GM12801 (cell line): ENCODE results near the gene FBXO47.
A peak's percentile ranks its signal among the peaks of the same experiment; 100 is the strongest.

Experiments used
- TF ChIP-seq, protein P1 (sequence below): IDR thresholded peaks from one replicate; pipeline ENCODE4 v1.5.1; 2011; ENCODE audit warnings: control low read depth; ENCODE audit not compliant: insufficient read length; ENCODE audit errors: extremely low read depth

FBXO47 gene

DNA sequence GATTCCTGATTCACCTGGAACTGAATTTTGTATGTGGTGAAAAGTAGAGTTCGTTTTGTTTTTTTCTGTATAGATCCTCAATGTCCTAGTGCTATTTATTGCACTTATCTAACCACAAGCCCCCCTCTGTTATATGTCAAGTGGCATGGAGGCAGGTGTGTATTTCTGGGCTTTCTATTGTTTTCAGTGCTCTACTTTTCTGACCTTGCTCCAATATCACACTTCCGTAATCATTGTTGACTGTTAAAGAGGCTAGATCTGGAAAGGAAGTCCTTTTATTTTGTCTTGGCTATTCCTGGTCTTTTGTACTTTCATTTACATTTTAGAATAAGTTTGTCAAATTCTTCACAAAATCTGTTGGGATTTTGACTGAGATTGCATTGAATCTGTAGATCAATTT is 26.8 kb upstream of the FBXO47 start:
- TF ChIP-seq, protein P1, sequence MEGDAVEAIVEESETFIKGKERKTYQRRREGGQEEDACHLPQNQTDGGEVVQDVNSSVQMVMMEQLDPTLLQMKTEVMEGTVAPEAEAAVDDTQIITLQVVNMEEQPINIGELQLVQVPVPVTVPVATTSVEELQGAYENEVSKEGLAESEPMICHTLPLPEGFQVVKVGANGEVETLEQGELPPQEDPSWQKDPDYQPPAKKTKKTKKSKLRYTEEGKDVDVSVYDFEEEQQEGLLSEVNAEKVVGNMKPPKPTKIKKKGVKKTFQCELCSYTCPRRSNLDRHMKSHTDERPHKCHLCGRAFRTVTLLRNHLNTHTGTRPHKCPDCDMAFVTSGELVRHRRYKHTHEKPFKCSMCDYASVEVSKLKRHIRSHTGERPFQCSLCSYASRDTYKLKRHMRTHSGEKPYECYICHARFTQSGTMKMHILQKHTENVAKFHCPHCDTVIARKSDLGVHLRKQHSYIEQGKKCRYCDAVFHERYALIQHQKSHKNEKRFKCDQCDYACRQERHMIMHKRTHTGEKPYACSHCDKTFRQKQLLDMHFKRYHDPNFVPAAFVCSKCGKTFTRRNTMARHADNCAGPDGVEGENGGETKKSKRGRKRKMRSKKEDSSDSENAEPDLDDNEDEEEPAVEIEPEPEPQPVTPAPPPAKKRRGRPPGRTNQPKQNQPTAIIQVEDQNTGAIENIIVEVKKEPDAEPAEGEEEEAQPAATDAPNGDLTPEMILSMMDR = no peak

DNA sequence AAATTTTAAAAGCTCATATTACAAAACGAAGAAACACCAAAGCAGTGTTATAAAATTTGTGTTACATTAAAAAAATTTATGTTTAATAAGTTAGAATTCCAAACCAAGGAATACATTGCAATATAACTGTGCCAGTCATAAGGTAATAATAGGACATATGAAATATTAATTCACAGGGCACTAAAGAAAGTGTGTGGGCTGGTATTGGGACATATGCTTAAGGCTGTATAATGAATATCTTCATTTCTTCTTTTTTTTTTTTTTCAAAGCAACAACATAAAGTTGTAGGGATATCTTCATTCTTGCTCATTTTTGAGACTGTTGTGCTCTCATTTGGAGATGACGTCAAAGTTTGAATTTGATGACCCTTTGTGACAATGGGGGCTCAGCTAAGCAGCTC is 17.5 kb upstream of the FBXO47 start:
- TF ChIP-seq, protein P1 = no peak

DNA sequence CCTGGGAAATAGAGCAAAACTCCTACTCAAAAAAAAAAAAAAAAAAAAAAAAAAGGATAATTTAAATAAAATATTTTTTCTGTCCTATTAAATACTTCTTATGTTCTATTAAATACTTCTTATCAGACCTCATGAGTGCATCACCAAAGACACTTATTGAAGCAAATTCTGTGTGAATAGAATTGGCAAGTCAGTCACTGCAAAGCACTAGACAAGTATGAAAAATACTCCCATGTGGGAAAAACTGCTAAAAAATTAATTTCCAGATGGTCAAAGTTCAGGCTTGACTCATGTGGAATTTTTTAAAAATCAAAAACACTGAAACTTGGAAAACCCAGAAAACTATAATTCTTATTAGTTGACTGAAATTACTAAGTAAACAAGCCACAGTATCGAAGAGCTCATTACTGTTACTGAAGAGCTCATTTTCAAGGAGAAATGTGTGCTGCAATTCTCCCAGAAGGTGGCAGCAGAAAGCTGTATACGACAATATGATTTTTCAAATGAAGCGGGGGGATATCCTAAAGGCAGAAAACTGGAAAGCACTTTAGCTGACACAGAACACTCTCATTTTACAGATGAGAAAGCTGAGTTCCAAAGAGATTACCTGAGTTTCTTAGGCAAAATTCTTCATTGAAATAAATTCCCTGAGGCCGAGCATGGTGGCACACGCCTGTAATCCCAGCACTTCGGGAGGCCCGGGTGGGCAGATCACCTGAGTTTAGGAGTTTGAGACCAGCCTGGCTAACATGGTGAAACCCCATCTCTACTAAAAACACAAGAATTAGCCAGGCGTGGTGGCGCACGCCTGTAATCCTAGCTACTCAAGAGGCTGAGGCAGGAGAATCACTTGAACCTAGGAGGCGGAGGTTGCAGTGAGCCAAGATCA is 15.9 kb upstream of the FBXO47 start:
- TF ChIP-seq, protein P1 = peak; percentile 14

DNA sequence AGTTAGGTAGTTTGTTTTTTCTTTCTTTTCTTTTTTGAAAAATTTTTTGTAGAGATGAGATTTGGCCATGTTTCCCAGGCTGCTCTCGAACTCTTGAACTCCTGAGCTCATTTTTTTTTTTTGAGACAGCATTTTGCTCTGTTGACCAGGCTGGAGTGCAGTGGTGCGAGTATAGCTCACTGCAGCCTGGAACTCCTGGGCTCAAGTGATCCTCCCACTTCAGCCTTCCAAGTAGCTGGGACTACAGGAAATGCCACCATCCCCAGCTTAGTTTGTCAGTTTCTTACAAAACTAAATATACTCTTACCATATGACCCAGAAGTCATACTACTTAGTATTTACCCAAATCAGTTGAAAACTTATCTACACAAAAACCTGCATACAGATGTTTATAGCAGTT is 14.4 kb upstream of the FBXO47 start:
- TF ChIP-seq, protein P1 = no peak

DNA sequence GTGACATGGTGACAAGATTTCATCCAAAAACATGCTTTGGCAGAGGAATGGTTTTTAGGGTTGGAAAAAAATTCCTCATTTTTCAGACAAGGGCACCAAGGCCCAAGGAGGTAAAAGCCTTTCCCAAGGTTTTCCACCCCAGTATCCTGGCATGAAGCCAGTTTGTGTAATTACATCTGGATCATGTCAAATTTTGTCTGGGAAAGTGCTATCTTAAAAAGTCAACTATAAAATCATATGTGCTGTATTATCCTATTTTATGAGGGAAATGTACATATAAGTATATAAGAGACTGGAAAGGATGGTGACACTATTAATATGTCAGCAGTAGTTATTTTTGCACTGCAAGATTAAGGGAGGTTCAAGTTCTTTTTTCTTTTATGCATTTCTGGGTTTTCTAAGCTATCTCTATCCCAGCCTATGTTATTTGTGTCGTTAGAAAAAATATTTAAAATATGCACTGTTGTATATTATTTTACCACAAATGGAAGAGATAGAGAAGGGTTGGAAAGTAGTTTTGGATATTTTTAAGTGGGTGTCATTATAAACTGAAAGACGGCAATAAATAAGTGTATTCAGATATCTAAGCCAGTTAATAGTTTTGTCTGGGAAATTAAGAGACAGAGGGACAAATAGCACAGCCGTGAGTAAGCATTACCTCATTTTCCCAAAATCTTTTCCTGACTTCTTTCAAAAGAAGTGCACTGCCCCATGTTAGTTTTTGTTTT is 13.5 kb upstream of the FBXO47 start:
- TF ChIP-seq, protein P1 = no peak

DNA sequence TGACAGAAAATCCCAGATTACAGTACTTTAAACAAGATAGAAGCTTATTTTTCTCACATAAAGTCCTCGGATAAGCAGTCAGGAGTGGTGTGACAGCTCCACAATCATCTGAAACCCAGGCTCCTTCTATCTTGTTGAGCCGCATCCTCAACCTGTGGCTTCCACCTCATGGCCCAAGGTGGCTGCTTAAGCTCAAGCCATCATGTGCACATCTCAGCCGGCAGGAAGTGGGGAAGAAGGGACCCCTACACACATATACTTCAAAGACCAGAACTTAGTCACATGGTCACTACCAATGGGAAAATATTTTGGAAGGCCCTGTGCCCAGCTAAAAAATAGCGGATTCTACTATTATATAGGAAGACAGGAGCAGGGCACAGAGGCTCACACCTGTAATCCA is 11.0 kb upstream of the FBXO47 start:
- TF ChIP-seq, protein P1 = no peak

DNA sequence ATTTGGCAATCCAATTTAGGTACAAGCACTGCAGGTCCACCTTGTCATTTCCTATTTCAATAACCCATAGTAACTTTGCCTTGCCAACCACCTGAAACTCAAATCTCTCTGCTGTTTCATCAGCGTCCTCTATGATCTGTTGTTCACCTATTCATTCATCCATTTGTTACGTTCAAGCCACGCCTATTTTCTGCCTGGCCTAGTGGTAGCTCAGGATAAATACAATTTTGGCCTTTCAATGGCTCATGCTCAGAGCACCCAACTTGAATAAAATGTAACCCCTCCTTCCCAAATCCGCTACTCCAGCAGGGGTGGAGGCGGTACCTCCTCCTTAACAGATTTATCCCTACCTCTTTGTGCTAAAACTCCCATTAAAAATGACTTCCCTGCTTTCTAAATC is 3.6 kb upstream of the FBXO47 start:
- TF ChIP-seq, protein P1 = no peak
